ENCODE data around the gene ZBTB20.

Gene ZBTB20

DNA sequence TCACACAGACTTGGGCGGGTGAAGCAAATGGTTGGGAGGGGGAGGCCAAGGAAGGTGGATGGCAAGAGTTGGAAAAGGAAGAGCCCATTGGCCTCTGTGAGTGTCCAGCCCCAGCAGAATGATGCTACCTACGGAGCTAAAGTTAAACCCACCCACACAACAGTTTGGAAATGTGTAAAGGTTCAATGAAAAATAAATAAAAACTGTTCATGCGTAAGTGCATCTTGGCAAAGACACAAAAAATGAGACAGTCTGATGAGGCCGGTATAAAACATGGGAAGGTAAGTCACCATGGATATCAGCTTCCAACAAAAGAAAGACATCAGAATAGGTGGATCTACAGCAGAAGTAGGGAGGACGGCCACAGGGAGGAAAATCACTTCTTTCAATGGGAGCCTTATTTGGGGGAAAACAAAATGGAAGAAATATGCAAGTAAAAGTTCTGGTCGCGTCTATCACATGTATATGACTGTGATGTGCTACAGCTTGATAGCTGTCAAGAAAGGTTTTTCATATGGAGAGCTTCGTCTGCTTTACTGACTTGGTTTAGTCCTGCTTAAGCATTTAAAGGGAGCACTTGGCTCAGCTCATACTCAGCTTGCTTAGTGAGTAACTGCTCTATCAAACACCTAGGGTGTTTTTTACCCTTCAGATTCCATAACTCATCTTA, 770.4 kb downstream of the ZBTB20 start:
- DNase-seq (ENCODE audit: low read depth in 3 of 3), result no peak

DNA sequence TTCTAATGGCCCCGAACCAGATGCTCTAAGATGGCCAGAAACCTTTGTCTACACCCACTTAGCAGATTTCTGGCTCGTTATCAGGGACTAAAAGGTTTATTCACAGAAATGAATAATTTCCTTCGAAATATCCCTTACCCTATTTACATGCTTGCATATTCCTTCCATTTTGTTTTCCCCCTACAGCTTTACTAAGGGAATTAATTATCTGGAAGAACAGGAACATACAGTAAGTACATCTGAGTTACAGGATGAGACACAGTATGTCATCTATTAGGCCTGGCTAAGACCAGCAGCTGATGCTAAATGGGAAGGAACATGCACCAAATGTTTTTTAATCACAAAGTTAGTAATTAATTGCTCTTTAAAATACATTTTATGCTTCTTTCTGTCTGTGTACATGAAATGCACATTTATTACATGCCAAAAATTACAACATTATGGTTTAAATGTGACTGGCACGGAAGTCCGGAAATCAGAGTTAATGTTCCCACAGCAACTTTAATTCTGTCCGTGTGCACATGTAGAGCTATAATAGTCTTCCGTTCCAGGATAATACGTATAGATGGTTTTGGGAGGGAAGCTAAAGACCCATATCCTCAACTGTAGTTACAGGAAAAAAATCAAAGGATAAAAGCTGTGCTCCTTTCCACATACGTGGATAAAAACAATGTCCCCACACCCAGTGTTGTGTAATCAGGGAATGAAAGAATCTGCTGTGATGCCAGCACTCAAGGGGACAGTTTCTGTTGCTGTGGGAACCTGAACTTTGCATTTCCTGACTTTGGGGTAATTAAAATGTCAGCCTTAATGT, 771.3 kb downstream of the ZBTB20 start:
- no peak for DNase-seq (ENCODE audit: low read depth in 3 of 3)

DNA sequence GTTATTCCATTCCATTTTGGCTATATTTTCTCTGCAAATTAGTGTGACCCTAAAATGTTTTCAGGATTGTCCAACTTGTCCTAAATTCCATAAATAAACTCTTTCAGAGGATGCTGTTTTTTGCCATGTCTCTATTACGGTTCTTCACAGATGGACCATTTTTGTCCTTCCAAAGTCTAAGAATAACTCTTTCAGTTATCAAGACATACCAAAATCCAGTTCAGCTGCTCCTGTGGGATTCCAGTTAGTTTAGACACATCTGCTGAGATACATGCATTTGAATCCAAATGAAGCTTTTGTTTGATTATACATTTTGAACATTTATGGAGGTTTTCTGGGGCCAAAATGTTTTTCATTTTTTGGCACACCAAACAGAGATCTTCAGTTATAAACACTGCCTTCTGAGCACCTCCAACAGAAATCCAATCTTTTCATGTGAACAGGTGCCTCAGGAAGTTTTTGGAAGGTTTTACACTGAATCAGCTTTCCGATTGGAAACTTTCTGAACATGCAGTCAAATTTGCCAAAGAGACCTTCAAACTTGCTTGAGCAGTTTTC, 772.6 kb downstream of the ZBTB20 start:
- no peak for DNase-seq (ENCODE audit: low read depth in 3 of 3)

DNA sequence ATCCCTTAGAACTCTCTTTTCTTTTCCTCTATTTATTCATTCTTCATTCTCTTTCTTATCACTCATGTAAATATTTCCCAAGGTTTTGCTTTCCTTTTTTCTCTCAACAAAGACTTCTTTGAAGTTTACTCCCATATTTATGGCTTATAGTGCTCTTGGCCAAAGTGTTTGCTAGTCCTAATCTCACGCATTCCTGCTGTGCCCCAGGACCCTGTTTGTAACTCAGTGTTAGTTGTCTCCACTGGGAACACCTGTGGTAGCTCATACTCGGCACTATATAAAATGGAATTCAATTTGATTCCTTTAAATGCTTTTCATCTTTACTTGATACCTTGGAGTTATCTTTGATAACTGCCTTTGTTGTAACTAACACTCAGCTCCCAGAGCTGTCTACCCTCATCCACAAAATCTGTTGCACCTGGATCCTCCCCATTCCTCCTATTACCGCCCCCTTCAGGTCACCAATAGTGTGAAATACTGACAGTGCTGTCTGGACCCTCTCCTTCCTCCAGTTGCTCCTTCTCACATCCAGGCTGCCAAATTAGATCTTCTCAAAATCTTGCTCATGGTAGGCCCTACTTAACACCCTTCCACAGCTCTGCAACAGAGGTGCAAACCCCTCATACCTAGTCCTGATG, 776.4 kb downstream of the ZBTB20 start:
- no peak for DNase-seq (ENCODE audit: low read depth in 3 of 3)

DNA sequence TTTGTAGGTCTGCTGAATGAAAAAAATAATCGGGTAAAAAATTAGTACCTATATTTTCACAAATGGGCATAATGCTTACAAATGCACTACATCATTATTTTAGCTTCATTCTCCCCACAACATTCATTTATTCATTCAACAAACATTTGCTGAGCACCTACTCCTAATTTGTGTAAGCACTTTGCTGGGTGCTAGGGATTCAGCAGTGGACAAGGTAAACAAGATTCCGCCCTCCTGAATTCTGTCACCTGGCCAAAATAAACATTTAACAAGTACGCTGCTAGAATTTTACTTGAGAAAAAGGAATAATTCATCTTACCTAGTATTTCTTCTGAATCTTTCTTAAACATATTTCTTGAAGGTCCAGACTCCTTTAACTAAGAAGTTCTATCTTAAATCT, 781.2 kb downstream of the ZBTB20 start:
- no peak for DNase-seq (ENCODE audit: low read depth in 3 of 3)

DNA sequence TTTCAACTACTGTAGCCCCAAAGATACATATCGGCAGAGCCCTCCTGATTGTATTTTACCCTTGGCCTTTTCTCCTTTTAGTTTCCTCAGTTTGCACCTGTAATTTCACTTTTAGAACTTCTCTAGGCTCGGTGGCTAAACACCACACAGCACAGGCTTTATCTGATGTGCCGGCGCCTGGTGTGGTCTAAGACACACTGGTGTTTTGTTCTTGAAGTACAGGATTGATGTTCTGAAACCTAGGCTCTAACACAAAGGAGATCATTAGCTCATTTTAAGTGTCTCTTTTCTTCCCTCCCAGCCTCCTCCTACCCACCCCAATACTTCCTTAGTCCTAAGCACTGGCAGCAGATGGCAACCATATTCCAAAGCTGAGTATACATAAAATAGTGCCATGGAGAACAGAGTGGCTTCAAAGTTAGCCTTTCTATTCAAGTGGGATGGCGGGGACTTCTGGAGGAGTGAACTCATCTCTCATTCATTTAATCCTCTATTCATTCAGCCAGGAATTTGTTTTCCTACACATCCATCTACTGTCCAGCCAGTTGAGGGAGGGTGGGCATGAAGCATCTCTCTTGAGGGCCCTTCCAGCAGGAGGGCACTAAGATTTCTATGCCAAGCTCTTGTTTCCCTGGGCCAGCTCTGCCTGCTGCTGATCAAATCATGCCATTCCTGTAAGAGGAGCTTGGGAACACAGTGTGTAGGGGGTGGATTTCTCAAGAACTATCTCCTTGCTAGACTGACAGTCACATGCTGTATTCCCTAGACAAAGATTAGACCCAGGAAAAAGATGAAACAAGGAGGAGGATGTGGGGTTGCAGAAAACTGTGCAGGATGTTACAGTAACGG, 782.1 kb downstream of the ZBTB20 start:
- no peak for DNase-seq (ENCODE audit: low read depth in 3 of 3)

DNA sequence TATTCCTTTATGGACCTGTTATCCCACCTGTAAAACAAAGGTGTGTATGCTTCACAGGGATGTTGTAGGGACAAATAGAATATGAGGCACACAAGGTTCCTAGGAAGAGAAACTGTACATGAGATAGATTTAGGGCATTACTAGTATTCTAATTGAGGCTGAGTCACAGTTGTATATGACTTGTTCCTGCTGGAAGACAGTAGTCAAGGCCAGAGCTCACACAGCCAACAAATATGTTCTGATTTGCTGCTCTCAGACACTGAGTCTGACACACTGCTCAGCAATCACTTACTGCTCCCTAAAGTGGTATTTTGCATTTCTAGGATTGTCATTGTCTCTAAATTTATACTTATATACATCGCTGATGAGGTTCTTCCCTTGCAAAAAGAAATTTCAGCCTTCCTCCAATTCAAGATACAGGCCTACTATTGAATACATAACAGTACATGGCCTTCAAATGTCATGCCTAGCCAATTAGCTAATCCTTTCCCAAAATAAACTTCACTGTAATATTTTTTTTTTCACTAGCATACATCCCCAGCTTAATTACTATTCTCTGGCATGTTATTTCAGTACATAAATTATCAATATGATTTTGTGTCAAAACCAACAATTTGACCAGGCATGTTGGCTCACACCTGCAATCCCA, 783.4 kb downstream of the ZBTB20 start:
- DNase-seq (ENCODE audit: low read depth in 3 of 3), result no peak

DNA sequence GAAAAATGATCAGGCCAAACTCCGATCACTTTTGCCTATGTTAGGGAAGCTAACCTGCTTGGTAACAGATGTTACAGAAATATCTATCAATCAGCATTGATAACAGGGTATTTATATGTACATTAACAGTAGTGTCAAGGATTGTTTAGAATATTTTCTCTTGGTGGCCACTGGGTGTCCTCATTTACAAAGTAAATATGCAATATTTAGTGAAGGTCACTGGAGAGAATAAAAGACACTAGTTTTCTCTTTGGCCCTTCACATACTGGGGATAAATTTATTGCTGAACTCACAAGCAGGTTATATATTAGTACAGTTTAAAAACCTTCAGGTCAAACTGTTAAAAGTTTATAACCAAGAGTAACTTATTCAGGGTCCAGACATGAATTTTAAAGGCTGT, 784.3 kb downstream of the ZBTB20 start:
- DNase-seq (ENCODE audit: low read depth in 3 of 3), result no peak

DNA sequence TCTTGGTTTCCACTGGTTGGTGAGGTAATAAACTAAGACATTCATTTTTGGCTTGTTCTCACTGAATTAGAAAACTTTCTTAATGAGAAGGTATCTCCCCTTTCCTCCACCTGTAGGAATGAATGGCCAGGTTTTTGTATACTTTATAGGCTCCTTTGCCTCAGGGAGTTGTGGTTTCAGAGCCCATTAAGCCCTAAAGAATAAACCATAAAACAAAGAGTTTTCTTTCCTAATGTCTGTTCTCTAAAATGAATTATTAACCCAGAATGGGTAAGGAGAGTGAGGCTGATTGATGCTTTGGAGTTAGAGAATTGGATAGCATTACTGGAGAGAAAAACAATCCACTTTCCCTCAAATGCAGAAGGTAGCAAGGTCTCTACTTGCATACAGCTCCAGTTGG, 785.7 kb downstream of the ZBTB20 start:
- DNase-seq (ENCODE audit: low read depth in 3 of 3), result no peak

DNA sequence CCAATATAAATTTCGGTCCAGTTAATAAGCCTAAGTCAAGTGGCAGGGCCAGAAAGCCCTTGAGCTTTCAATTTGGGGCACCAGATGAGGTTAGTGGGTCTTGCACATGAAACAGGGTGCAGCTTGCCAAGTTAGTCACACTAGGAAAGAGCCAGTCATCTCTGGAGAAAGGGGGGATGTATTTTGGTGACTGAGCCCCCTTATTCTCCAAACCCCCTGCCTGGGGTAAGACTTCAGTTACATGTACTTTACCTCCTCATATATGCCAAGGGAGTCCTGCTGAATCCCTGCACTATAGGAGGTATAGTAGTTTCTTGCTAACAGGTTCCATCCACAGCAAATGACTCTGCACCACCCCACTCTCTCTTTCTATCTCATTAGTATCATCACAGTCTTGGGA, 790.6 kb downstream of the ZBTB20 start:
- no peak for DNase-seq (ENCODE audit: low read depth in 3 of 3)

DNA sequence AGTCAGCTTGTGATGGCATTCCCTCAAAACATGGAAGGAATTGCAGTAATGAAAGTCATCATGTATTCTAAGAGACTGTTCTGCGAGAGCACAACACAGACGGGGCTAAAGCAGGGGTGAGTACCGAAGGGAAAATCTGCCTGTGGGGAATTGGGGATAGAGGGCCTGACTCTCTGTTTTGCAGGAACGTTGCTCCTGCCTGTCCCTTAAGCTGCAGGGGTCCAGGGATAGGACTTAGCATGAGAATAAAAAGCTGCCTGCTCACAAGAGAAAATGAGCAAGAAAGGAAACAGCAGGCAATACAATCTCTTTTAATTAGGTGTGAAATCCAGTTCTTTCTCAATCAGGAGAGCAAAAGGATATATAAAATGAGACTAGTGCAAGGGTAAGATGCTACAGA, 791.0 kb downstream of the ZBTB20 start:
- no peak for DNase-seq (ENCODE audit: low read depth in 3 of 3)

DNA sequence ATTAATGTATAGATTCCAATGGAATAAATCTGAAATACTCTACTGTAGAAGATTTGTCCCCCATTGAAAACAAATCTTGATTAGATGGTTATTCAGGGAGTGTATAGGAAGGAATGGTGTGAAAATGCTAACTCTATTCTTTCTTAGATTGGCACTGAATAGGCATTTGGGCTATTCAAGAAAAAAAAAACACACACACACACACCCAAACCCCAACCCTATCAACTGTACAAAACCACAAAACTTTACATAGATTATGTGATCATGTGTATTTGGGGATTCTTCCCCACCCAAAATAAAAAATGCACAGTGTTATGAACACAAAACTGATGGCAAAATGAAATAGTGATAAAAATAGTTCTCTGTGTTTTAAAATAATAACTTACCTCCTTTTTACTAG, 791.4 kb downstream of the ZBTB20 start:
- DNase-seq (ENCODE audit: low read depth in 3 of 3), result no peak

DNA sequence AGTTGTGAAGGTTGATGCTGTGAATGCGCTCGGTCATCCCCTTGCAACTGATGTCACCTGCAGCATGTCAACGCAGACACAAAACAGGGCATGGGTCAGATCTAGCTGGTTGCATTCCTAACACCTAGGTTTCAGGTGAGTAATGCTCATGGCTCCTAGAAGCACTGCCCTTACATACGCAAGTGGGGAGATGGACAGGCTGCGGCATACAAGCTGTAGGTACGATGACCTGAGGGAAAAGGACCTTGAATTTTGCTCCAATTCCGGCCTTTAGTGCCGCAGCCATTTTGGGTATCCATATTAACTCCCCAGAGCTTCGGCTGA, 795.3 kb downstream of the ZBTB20 start:
- no peak for DNase-seq (ENCODE audit: low read depth in 3 of 3)

DNA sequence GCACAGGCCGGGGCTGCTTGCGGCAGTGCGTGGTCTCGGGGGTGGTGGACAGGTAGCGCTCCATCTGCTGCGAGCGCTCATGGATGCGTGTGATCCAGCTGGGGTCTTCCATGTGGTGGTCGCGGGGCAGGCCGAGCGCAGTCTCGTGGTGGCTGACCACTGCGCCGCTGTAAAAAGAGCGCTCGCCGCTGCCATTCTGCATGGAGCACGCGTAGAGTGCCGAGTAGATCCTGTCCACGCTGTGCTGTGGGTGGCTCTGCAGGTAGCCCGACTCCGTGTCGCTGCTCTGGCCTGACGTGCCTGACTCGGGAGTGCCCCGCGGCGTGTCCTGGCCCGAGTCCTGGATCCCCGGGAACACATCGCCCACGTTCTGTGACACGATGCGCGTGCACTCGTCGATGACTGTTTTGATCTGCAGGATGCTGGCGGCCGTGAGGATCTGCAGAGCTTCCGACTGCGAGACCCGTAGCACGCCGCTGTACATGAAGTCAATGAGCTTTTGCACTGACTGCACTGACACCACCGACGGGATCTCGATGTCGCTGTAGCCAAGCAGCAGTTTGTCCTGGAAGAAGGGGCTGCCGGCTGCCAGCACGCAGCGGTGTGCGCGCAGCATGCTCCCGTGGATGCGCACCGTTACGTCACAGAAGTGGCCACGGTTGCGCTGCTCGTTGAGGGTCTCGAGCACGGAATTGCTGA, 795.8 kb downstream of the ZBTB20 start:
- DNase-seq (ENCODE audit: low read depth in 3 of 3), result no peak

DNA sequence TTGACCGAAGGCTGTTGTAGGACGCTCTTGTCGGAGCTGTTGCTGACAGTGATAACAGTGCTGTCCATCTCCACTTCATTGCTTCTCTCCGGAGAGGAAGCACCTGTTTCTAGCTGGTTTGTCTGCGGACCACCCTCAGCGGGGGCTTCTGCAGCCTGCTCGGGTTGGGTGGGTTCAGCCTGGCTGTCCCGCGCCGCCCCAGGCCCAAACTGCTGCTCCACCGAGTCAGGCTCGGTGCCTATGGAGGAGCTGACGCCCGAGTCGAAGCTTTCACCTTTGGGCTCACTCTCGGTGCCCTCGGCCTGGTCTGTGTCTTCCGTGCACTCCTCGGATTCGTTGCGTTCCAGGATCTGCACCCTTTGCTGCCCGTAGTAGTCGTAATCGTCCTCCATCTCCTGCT, 796.4 kb downstream of the ZBTB20 start:
- DNase-seq (ENCODE audit: low read depth in 3 of 3), result no peak

DNA sequence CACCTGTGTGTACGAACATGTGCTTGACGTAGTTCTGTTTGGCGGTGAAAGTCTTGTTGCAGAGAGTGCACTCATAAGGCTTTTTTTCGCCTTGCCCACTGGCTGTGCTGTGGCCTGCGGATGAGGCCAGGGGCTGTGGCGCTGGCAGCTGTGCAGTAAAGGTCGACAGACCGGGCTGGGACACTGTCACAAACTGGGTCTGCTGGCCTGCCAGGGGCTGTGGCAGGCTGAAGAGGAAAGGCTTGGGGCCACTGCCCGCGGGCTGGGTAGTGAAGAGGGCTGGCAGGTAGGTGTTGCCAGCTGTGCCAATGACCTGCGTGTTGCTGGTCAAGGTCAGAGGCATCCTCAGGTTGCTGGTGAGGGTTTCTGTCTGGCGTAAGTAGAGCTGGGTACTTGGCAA, 796.8 kb downstream of the ZBTB20 start:
- DNase-seq (ENCODE audit: low read depth in 3 of 3), result no peak

DNA sequence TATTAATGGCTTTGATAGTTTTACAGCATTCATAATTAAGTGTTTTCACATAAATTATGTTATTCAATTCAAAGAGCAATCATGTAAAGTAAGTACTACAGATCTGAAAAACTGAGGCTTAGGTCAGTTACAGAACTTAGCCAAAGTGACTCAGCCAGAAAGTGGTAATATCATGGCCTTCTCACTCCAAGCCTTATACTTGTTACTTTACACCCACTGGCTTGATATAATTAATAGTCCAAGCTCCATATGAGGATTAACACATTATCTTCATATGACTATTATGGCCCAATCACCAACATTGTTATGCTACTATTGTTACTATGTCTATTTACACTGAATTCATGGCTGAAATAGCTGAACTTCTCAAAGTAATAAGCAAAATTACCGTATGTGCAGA, 802.6 kb downstream of the ZBTB20 start:
- DNase-seq (ENCODE audit: low read depth in 3 of 3), result no peak

DNA sequence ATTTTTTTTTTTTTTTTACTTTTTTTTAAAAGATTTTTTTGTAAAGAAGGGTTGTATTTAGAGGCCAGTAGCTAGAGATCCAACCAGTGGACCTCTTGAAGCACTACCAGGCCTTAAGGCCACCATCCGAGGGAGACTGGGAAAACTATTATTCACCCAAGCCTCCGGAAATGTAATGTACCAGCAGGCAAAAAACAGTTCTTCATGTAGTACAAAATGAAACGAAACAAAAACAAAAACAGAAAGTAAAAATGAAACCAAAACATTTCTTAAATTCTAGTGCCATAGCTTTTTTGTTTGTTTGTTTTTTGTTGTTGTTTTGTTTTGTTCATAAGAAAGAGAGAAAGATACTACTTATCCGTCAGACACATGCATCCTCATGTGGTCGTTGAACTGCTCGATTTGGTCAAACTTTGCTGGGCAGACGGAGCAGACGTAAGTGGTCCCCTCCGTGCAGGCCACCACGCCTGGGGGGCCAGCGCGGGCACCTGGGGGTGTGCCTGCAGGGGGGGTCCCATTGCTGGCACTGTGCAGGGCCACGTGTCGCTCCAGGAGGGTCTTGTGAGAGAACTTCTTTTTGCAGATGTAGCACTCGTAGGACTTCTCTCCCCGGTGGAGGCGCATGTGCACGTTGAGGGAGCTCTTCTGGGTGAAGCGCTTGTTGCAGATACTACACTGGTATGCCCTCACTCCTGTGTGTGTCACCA, 808.3 kb downstream of the ZBTB20 start:
- DNase-seq (ENCODE audit: low read depth in 3 of 3), result no peak

DNA sequence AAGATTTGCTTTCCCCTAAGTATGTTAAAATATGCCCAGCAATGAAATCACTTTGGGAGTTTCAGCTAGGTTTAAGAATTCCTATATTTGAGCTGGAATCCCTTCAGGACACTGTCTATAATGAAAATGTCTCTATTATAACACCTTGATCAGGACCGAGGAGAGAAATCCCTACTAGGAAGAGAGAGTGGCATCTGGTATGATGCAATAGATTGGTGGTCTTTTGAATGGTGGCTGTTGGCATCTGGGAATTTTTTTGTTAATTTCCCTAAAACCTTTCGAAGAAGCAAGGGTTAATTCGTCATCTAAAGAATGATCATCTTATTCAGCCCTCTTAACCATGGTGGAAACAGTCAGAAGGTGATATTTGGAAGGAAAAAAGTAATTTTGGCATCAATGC, 810.2 kb downstream of the ZBTB20 start:
- DNase-seq (ENCODE audit: low read depth in 3 of 3), result no peak

DNA sequence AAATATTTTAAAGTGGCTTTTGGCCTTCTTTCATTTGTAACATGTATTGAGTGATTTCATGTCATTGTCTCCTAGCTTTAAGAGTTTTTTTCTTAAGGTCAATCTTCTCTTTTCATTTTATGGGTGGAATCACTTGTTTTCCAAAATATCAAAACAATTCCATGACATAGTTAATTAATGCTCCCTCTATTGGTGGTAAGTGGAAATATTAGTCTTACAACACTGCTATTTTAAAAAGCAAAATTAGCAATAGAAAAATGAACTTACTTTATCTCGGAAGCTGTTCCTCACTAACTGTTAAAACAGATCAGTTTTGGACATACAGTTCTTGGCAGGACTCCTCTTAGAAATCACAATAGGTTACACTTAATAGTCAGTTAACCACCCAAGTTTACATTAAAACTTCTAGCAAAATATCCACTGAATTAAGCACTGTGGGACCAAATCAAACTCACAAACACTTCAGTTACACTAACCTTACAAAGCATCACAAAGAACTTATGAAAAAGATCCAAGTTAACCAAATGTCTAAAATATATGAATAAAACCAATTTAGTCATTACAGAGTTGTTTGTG, 810.9 kb downstream of the ZBTB20 start:
- DNase-seq (ENCODE audit: low read depth in 3 of 3), result no peak

Data from stimulated activated CD4-positive, alpha-beta T cell treated with anti-CD3 and anti-CD28 coated beads, TNF-alpha, amount 100 ng/mL, for 4 hours (primary cell).